GM18861 (cell line): ENCODE data around the gene USP48.
"Not testable (repeated sequence)": the region's sequence is repeated elsewhere in the genome, so short reads cannot be mapped to it uniquely, and the experiment has no call there.

Experiments
- ATAC-seq: cut with Tn5 transposase; IDR thresholded peaks from one replicate; pipeline ENCODE4 v1.9.1; 2021; ENCODE audit not compliant: unreplicated experiment

The USP48 gene

GRCh38 chr1:21704145-21704544 is 78.8 kb downstream of the USP48 start:
- no peak for ATAC-seq

DNA sequence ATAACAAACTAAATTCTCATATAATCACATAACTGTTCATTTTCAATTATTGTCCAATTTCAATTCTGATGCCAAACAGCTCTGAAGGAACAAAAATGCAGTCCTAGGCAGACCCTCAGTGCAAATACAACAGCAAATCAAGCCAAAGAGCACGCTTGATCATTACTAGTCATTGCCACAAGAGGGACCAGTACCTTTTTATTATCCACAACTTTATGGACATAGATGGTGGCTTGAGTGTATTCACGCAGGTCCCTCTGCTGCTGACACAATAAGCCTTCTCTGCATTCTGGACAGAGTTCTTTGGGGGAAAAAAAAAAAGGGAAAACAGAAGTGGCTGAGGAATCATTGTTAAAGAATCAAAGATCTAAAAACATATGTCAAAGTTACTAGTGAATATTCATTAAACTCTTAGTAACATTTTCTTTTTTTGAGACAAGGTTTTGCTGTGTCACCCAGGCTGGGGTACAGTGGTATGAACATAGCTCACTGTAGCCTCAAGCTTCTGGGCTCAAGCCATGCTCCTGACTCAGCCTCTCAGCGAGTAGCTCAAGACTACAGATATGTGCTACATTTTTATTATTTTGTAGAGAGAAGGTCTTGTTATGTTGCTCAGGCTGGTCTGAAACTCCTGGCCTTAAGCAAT is 79.5 kb downstream of the USP48 start:
- ATAC-seq: no peak

- no peak for ATAC-seq
Measured at GRCh38 chr1:21702780-21703179, 80.2 kb downstream of the USP48 start.

GRCh38 chr1:21701401-21701800 is 81.5 kb downstream of the USP48 start:
- ATAC-seq: no peak

- ATAC-seq: no peak
Measured at GRCh38 chr1:21700094-21700493, 82.9 kb downstream of the USP48 start.

DNA sequence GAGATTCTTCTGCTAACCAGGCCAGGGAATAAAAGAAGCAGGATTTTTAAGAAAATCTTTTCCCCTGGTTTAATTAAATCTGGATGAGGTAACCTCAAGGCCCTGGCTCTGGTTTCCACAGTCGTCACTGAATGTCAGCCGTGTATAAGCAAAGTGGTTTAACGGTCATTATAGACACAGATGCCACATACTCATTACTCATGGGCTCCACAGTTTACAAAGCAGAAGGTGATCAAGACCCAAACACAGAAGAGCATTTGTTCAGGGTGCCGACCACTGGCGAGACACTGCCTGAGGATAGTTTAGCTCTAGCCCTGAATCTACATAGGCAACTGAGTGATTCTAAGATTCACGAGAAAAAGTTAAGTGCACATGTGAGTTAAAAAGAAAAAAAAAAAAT is 86.0 kb downstream of the USP48 start:
- no peak for ATAC-seq

GRCh38 chr1:21693732-21694131 is 89.2 kb downstream of the USP48 start:
- ATAC-seq: no peak

- ATAC-seq: no peak
Measured at GRCh38 chr1:21691739-21692138, 91.2 kb downstream of the USP48 start.

- no peak for ATAC-seq
Measured at GRCh38 chr1:21689661-21690372, 93.1 kb downstream of the USP48 start.

DNA sequence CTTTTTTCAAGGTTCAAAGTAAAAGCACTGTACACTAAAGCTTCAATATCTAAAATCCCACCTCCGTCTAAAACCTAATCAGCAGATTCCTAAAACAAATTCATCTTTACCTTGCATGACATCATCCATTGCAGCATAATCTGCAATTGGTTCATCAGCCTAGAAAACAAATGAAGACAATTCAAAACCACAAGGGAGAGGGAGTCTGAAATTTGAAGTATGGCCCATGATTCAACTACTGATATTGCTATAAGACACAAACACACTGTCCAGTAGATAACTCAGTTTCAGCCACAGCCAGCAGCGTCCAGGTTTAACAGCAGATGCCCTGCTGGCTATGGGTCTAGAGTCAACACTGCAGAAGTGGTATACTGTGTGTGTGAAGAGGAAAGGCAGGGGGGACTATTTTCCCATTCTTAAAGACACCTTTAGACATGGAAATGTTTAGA is 95.8 kb downstream of the USP48 start:
- no peak for ATAC-seq

GRCh38 chr1:21685946-21686678 is 96.8 kb downstream of the USP48 start:
- ATAC-seq: no peak

- no peak for ATAC-seq
Measured at GRCh38 chr1:21681426-21681825, 101.5 kb downstream of the USP48 start.

GRCh38 chr1:21680918-21681317 is 102.0 kb downstream of the USP48 start:
- no peak for ATAC-seq

- no peak for ATAC-seq
Measured at GRCh38 chr1:21680381-21680780, 102.6 kb downstream of the USP48 start.

- ATAC-seq: no peak
Measured at GRCh38 chr1:21677168-21677567, 105.8 kb downstream of the USP48 start.

GRCh38 chr1:21674957-21675356 is 108.0 kb downstream of the USP48 start:
- no peak for ATAC-seq

DNA sequence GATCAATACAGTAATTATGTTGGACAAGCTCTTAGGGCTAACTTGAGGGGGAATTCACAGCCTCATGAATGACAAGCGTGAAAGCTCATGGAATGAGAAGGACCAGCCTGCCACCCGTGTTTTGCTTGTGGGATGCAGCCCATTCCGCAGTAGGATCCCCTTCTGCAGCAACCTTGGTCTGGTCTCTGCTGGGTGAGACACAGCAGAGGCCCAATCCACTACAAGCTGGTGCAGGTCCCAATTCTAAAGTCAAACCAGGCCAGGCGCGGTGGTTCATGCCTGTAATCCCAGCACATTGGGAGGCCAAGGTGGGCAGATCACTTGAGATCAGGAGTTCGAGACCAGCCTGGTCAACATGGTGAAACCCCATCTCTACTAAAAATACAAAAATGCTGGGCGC is 109.1 kb downstream of the USP48 start:
- not testable (repeated sequence) for ATAC-seq

GRCh38 chr1:21673277-21673780 is 109.6 kb downstream of the USP48 start:
- ATAC-seq: no peak

GRCh38 chr1:21672478-21673276 is 110.3 kb downstream of the USP48 start:
- no peak for ATAC-seq

DNA sequence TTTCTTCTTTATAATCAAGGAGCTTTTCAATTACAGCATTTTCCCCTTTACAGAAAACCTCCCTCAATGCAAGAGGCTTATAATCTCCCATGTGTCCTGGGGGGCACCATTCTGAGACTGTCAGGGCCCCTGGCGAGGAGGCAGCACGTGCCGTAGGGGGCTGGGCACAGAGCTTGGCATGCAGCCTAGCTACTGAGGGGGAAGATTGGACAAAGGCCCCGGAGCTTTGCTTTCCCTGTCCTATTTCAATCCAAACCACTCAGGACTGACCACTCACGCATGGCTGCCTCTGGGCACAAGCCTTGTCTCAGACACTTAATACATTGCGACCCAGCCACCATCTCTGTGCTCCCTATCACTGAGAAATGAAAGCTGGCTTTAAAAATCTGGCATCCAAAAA is 111.0 kb downstream of the USP48 start:
- ATAC-seq: no peak
